Endothelial cell of umbilical vein (primary cell): Measurements from ENCODE around the gene BIN2. TPM values are rescaled to one million over a fixed set of nuclear protein-coding genes. Genes with fewer than 3 reads are reported as not detected.

Experiments
- BruUV-seq: library from RNA; stranded (reverse); fragments of 400-500 nt; replicated peaks from 2 replicates; lab custom pipeline; 2021; lab: Mats Ljungman, UMichigan
- CTCF ChIA-PET: fragments of 300-600, 350-600 bp; sonication (Branson Sonifier 250); formaldehyde crosslinking; loops from one replicate; lab custom pipeline; 2021; ENCODE audit warnings: antibody characterized with exemption, inconsistent platforms; lab: Charles Lee
- POLR2A ChIA-PET: fragments of 300-600, 350-600 bp; sonication (Branson Sonifier 250); formaldehyde crosslinking; loops from one replicate; lab custom pipeline; 2021; ENCODE audit warnings: antibody characterized with exemption, inconsistent platforms; lab: Charles Lee
- DNase-seq: peaks from one replicate; pipeline ENCODE4 v3.0.0-alpha.2; 2011; ENCODE audit warnings: low read depth, low spot score
- FAIRE-seq: peaks from 2 replicates; lab custom pipeline; 2011; peaks lifted over from hg19 to GRCh38; lab: Jason Lieb, UNC
- H2AFZ ChIP-seq: 2 replicates; pipeline ENCODE4 v1.6.0; 2012; ENCODE audit warnings: low read depth, low read length, control low read depth, inconsistent platforms
- H3K27ac ChIP-seq: 2 replicates; pipeline ENCODE4 v1.5.1; 2011; ENCODE audit warnings: low read depth, mild to moderate bottlenecking, control low read depth, low read length, moderate library complexity; ENCODE audit not compliant: insufficient read depth
- H3K27me3 ChIP-seq, 2 experiments: 2 replicates each; pipeline versions ENCODE4 v1.6.0 to v1.6.1; 2011; ENCODE audit warnings: low read length in 2 of 2, mixed read lengths in 1 of 2; ENCODE audit not compliant: control insufficient read depth in 2 of 2, insufficient read depth in 2 of 2
- H3K36me3 ChIP-seq, 2 experiments: 2 replicates in 1 of 2; 3 replicates in 1 of 2; pipeline ENCODE4 v1.5.1; 2011; ENCODE audit warnings: low read length in 2 of 2, mild to moderate bottlenecking in 1 of 2, moderate library complexity in 1 of 2; ENCODE audit not compliant: control insufficient read depth in 2 of 2, insufficient read depth in 2 of 2; ENCODE audit errors: extremely low read depth in 1 of 2
- H3K4me1 ChIP-seq: 3 replicates; pipeline ENCODE4 v1.5.1; 2011; ENCODE audit warnings: mild to moderate bottlenecking, low read length; ENCODE audit not compliant: control insufficient read depth, insufficient read depth; ENCODE audit errors: extremely low read depth
- H3K4me2 ChIP-seq: 2 replicates; pipeline ENCODE4 v1.6.1; 2011; ENCODE audit warnings: low read length, control low read depth, mixed read lengths; ENCODE audit not compliant: insufficient read depth
- H3K4me3 ChIP-seq, 3 experiments: fragments of 200-600 bp in 1 of 3; sonication (generic), shearing (Covaris generic) in 1 of 3; replicated peaks in 1 of 3; 2 replicates each; pipeline ENCODE4 v1.5.1; 2011 to 2016; ENCODE audit warnings: control low read depth in 3 of 3, low read length in 3 of 3, mild to moderate bottlenecking in 2 of 3, inconsistent platforms in 1 of 3, low read depth in 1 of 3, moderate library complexity in 1 of 3; ENCODE audit not compliant: insufficient read depth in 1 of 3
- H3K79me2 ChIP-seq: 2 replicates; pipeline ENCODE4 v1.6.0; 2012; ENCODE audit warnings: low read length, inconsistent platforms; ENCODE audit not compliant: control insufficient read depth, insufficient read depth
- H3K9ac ChIP-seq: replicated peaks from 2 replicates; pipeline ENCODE3; 2011; ENCODE audit warnings: low read length, control low read depth; ENCODE audit not compliant: insufficient read depth; ENCODE audit errors: extremely low read depth
- H3K9me1 ChIP-seq: replicated peaks from 3 replicates; pipeline ENCODE4 v1.6.0; 2011; ENCODE audit warnings: mild to moderate bottlenecking, low read length; ENCODE audit not compliant: control insufficient read depth, insufficient read depth; ENCODE audit errors: extremely low read depth
- H3K9me3 ChIP-seq: replicated peaks from 2 replicates; pipeline ENCODE4 v1.5.1; 2012; ENCODE audit warnings: low read length, inconsistent platforms; ENCODE audit not compliant: control insufficient read depth, insufficient read depth
- H4K20me1 ChIP-seq: replicated peaks from 2 replicates; pipeline ENCODE3; 2011; ENCODE audit warnings: mild to moderate bottlenecking, low read length; ENCODE audit not compliant: control insufficient read depth, insufficient read depth; ENCODE audit errors: extremely low read depth
- MYC ChIP-seq: IDR thresholded peaks from one replicate; pipeline ENCODE4 v1.6.1; 2011; ENCODE audit warnings: mild to moderate bottlenecking, low read depth, low read length
- dilution Hi-C: fragments of 300-500 bp; cut with MboI; formaldehyde crosslinking; loops from one replicate; pipeline ENCODE4 v1.15.0; 2019; ENCODE audit warnings: low sequenced_read_pairs; ENCODE audit not compliant: extremely low pct_ligation_motif_present
- intact Hi-C: fragments of 100-400 bp; cut with micrococcal nuclease; formaldehyde crosslinking; loops from one replicate; pipeline ENCODE4 v1.10.0; 2022
- polyA plus RNA-seq, 4 experiments: library from polyadenylated mRNA; depleted of rRNA in 3 of 4; stranded (reverse) in 3 of 4; unstranded in 1 of 4; fragments of >200 nt; gene quantifications; 2 replicates each; pipeline versions ENCODE4 v1.2.1 to v1.2.3, GENCODE V29; 2011 to 2012; ENCODE audit warnings: missing spikeins in 1 of 4
- total RNA-seq: library from RNA; stranded (reverse); gene quantifications from 2 replicates; pipeline ENCODE4 v1.2.3, GENCODE V29; 2021
- TF ChIP-seq, protein P1 (sequence below), 2 donors: IDR thresholded peaks; 1 replicate in 1 of 2; 2 replicates in 1 of 2; pipeline ENCODE4 v1.5.1; 2011; ENCODE audit warnings: low read length in 2 of 2, mild to moderate bottlenecking in 2 of 2, moderate library complexity in 2 of 2, control low read depth in 1 of 2, inconsistent platforms in 1 of 2, low read depth in 1 of 2; ENCODE audit not compliant: insufficient read depth in 1 of 2; ENCODE audit errors: extremely low read depth in 1 of 2

BIN2 gene
- total and polyA plus RNA-seq, 2 donors (not counting 3 experiments of a cell fraction or from before 2014, with no cell fraction given), result not detected

DNA sequence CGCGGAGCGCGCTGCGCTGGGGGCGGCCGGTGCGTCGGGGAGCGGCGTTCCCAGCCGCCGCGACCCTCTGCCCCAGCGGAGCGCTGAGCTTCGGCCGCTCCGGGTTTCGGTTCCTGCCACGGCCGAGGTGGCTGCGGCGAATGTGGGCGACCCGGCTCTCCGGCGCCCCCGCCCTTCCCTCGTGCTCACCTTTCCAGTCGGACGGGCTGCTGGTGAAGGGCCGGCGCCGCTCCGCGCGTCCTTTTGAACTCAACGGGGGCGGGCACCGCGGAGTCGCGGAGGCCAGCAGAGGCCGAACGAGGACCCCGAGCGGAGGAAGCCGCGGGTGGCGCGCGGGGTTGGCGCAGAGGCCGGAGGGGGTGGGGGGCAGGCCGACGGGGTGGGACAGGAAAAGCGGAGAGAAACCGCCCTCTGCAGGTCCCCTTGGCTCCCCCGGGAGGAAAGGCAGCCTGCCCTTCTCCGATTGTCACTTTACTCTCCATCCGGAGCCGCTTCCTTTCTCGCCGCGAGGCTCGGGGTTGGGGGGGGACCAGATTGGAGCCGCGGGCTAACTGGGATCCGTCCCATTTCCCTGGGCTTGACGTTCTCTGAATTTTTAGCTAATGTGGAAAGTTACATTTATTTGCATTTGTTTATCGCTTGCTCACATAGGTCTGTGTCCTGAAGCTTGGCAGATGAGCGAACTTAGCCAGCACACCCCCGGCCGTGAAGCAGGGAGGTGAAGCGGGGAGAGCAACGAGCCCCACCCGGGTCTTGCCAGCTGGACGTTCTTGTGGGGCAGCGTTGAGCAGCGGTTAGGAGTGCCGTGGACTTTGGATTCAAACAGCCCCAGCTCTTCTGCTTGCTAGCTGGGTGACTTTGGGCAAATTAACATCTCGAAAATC lies 53.7 kb downstream of the BIN2 start, which contains the start of gene SMAGP:
Gene SMAGP, minus strand, starts transcription at position 349 of the 884 bp plus-strand sequence. CDS start 1,137 bp downstream, outside the sequence.
- peak within 1 kb of the TSS; percentile 92 for H3K4me2 ChIP-seq
- peak within 1 kb of the TSS; percentile 45 to 92 (median 76) for H3K4me3 ChIP-seq
- H3K27me3 ChIP-seq, result no peaks in the 10 kb centered on the region
- H3K79me2 ChIP-seq, result peaks cover 25% of the 10 kb centered on the region
- TF ChIP-seq, protein P1, sequence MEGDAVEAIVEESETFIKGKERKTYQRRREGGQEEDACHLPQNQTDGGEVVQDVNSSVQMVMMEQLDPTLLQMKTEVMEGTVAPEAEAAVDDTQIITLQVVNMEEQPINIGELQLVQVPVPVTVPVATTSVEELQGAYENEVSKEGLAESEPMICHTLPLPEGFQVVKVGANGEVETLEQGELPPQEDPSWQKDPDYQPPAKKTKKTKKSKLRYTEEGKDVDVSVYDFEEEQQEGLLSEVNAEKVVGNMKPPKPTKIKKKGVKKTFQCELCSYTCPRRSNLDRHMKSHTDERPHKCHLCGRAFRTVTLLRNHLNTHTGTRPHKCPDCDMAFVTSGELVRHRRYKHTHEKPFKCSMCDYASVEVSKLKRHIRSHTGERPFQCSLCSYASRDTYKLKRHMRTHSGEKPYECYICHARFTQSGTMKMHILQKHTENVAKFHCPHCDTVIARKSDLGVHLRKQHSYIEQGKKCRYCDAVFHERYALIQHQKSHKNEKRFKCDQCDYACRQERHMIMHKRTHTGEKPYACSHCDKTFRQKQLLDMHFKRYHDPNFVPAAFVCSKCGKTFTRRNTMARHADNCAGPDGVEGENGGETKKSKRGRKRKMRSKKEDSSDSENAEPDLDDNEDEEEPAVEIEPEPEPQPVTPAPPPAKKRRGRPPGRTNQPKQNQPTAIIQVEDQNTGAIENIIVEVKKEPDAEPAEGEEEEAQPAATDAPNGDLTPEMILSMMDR (IDR thresholded peaks at IDR 0.05; ENCODE audit: extremely low read depth in 1 of 2, insufficient read depth in 1 of 2, low read depth in 1 of 2, low read length in 2 of 2), result no peak
- no peak for TF ChIP-seq MYC
- dilution Hi-C loops (no loop called here), intact Hi-C loops (loop anchor here (2.0 to 5.0 kb wide), 2 partner anchors 53 to 188 kb away; partner anchors contain the start of genes CSRNP2 and POU6F1)
- no peaks in the 10 kb centered on the region for H3K36me3 ChIP-seq
- H3K4me1 ChIP-seq, result peaks cover 19% of the 10 kb centered on the region
- BruUV-seq, result TSS peak; percentile 90
- ChIA-PET POLR2A (interaction anchor here (0.8 to 1.2 kb wide), 4 partner anchors 32 to 506 kb away, joined by 3 to 6 read pairs (median 4); partner anchors contain the start of genes DAZAP2 and POU6F1), CTCF (interaction anchor here (0.7 to 3.8 kb wide), 9 partner anchors 18 to 188 kb away, joined by 3 to 35 read pairs (median 4); partner anchors contain the start of genes DAZAP2 and POU6F1)
- H2AFZ ChIP-seq, result peak within 1 kb of the TSS; percentile 81
- peak within 1 kb of the TSS; percentile 65 for H3K27ac ChIP-seq
- DNase-seq (peak; percentile 26), FAIRE-seq (no peak)
- no peaks in the 10 kb centered on the region for H3K9me1 ChIP-seq
- peak within 1 kb of the TSS; percentile 56 for H3K9ac ChIP-seq
- no peaks in the 10 kb centered on the region for H3K9me3 ChIP-seq
- H4K20me1 ChIP-seq, result no peaks in the 10 kb centered on the region
